ENCODE results near the gene TMEM120A.

DNA sequence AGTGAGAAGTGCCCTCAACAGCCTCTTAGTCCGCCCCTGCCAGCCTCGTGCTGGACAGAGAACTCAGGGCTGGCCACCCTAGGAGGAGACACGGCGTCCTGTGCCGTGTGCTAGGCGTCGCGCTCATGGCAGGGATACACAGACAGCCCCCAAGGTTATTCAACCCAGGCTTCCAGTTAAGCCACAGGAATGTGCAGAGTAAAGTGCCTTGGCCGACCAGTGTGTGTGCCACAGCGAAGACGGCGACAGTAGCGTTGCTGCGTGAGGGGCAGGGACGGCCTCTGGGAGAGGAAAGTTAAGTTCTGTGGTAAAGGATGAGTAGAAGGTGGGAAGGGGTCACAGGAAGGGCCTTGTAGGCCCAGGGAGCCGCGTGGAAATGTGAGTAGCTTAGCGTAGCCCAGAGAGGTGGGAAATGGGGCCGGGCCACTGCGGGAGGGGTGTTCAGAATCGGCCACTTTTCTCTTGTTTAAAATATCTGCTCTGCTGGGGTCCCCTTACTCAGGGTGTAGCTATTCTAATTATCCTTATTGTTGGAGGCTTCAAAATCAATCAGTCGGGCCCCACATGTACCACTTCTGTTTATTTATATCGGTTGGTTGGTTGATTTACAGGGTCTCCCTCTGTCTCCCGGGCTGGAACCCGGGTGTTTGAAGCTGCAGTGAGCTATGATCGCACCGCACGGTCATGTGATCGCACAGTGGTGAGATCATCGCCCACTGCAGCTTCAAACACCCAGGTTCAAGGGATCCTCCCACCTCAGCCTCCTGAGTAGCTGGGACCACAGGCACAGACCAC is 24.5 kb downstream of the TMEM120A start:
- TF ChIP-seq, protein P1, sequence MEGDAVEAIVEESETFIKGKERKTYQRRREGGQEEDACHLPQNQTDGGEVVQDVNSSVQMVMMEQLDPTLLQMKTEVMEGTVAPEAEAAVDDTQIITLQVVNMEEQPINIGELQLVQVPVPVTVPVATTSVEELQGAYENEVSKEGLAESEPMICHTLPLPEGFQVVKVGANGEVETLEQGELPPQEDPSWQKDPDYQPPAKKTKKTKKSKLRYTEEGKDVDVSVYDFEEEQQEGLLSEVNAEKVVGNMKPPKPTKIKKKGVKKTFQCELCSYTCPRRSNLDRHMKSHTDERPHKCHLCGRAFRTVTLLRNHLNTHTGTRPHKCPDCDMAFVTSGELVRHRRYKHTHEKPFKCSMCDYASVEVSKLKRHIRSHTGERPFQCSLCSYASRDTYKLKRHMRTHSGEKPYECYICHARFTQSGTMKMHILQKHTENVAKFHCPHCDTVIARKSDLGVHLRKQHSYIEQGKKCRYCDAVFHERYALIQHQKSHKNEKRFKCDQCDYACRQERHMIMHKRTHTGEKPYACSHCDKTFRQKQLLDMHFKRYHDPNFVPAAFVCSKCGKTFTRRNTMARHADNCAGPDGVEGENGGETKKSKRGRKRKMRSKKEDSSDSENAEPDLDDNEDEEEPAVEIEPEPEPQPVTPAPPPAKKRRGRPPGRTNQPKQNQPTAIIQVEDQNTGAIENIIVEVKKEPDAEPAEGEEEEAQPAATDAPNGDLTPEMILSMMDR (IDR thresholded peaks at IDR 0.05; ENCODE audit: low read depth, low read length, poor library complexity, severe bottlenecking): no peak
- no peak for TF ChIP-seq EZH2phosphoT487 (IDR thresholded peaks at IDR 0.05; ENCODE audit: borderline replicate concordance, low read length)
